Measurements from ENCODE around the gene GOLGA5.
"Not testable (repeated sequence)": the region's sequence is repeated elsewhere in the genome, so short reads cannot be mapped to it uniquely, and the experiment has no call there.

The GOLGA5 gene

DNA sequence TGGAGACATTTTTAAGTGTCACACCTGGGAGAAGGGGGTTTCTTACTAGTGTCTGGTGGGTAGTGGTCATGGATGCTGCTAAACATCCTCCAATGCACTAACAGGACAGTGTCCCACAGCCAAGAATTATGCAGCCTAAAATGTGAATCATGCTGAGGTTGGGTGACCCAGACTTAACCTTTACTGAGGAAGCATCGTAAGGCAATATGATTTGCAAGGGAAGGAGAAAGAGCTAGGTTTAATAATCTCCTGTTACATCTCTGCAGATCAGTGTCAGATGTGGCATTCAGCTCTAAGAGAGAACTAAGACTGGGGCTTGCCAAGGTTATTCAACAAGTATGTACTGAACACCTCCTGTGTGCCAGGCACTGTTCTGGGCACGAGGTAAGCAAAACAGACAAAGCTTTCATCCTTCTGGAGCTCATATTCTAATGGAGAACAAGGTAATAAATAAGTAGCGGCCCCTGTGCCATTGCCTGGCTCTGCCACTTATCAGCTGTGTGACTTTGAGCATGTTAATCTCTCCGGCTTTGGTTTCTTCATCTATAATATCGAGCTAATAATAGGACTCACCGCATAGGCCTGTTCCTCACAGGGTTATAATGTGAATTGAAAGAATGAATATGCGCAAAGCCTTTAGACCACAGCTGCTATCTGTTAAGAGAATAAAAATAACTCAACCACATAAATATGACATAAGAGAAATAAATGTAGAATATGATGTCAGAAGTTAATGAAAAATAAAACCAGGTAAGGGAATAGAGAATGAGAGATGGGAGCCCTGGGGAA, 13.5 kb upstream of the GOLGA5 start:
- DNase-seq: no peak

DNA sequence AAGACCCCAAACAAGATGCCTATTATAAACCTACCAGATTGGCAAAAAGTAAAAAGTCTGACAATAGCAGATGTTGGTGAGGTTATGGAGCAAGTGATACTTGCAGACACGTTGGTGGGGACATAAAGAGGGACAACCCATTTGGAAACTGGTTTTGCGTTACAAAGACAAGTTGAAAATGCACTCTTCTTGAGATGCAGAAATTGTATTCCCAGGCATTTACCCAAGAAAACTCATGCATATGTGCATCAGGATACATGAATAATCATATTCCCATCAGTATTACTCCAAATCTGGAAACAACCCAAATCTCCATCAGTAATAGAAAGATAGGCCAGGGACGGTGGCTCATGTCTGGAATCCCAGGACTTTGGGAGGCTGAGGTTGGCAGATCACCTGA, 12.8 kb upstream of the GOLGA5 start:
- no peak for DNase-seq

- DNase-seq: peak; percentile 68
Observed at GRCh38 chr14:92783813-92784431, 10.2 kb upstream of the GOLGA5 start.

- no peak for DNase-seq
Observed at GRCh38 chr14:92785667-92786426, 8.3 kb upstream of the GOLGA5 start.

- DNase-seq: no peak
Observed at GRCh38 chr14:92786427-92786756, 7.7 kb upstream of the GOLGA5 start.

- DNase-seq: no peak
Observed at GRCh38 chr14:92787554-92787953, 6.6 kb upstream of the GOLGA5 start.

DNA sequence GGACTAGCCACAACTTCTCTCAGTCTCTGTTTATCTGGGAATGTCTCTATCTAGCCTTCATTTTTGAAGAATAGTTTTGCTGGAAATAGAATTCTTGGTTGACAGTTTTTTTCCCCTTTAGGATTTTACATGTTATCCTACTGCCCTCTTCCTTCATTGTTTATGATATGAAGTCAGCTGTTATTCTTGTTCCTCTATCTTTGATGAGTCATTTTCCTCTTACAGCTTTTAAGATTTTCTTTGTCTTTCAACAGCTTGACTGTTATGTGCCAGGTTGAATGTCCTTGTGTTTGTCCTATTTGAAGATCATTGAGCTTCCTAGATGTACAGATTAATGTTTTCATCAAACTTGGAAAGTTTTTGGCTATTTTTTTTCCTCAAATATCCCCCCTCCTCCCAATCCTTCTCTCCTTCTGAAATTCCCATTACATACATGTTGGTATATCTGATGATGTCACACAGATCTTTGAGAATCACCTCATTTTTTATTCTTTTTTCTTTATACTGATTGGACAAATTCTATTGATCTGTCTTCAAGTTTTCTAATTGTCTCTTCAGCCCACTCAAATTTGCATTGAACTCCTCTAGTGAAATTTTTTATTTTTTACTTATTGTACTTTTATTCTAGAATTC, 4.5 kb upstream of the GOLGA5 start:
- DNase-seq: no peak

GRCh38 chr14:92792885-92793284, 1.2 kb upstream of the GOLGA5 start:
- DNase-seq: peak; percentile 26

- DNase-seq: no peak
Observed at GRCh38 chr14:92794547-92794941, 439 bp downstream of the GOLGA5 start.

DNA sequence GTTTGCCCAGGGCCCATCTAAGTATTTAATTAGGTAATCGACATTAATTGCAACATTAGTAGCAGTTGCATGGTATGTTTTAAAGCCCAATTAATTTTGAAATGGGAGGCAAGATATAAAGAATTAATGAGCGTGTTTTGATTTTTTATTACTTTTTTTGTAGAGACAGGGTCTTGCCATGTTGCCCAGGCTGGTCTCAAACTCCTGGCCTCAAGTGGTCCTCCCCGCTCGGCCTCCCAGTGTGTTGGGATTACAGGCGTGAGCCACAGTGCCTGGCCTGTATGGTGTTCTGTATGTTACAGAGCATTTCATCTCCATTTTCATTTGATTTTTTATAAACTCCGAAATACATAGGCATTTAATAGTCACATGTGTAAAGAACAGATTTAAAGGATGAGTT, 856 bp downstream of the GOLGA5 start:
- no peak for DNase-seq

GRCh38 chr14:92797935-92798653, 4.0 kb downstream of the GOLGA5 start:
- DNase-seq: no peak

GRCh38 chr14:92798811-92799210, 4.7 kb downstream of the GOLGA5 start:
- DNase-seq: no peak

GRCh38 chr14:92800012-92800411, 5.9 kb downstream of the GOLGA5 start:
- DNase-seq: no peak

DNA sequence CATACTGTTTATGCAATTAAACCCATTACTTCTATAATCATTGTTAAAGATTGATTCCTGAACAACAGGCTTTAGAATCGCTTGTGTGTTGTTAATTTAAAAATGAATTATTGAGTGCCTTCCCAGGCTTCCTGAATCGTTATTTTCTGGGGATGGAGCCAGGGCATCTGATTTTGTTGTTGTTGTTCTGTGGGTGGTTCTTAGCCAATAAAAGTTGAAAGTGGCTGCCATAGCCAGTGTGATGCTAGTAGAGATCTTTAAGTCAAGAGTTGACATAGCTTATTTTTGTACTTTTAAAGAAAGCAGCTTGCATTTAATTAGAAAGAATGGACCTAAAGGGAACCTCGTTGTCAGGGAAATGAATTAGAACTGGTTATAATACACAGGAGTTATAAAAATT, 6.4 kb downstream of the GOLGA5 start:
- no peak for DNase-seq

GRCh38 chr14:92801917-92802316, 7.8 kb downstream of the GOLGA5 start:
- DNase-seq: no peak

- no peak for DNase-seq
Observed at GRCh38 chr14:92802678-92803077, 8.6 kb downstream of the GOLGA5 start.

DNA sequence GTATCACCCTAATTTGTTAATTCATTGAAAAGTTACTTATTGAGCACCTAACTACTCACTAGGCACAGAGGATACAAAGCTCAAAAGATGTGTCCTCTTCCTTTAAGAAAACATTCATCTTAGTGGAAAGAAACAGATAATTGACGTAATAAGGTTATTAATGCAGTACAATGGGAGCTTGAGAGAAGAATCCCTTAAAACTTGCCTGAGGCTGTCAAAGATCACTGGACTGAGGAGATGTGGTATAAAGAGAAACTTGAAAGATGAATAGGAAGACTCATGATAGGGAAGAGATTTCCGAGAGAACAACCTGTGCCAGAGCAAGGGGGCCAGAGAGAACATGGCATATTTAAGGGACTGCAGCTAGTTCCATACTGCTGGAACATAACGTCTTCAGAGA, 19.1 kb downstream of the GOLGA5 start:
- DNase-seq: no peak

DNA sequence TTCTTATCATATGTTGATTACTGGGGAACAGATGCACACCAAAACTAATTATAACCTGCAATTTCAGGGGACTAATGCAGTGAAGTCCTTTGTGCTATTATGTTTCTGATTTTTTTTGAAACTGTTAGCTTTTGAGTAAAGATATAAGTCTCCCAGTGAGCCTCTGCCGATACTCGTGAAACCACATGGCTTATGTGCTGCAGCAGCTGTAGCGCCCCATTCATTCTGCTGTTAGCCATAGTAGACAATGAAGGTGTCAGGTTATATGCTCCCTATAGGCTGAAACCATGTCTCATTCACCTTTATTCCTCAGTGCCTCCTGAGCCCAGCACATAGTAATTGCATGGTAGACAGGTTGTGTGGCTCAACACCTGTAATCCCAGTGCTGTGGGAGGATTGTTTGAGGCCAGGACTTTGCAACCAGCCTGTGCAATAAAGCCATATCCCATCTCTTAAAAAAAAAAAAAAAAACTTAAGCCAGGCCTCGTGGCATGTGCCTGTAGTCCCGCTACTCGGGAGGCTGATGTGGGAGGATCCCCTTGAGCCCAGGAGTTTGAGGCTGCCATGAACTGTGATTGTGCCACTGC, 25.0 kb downstream of the GOLGA5 start:
- no peak for DNase-seq

- not testable (repeated sequence) for DNase-seq
Observed at GRCh38 chr14:92819680-92820535, 25.8 kb downstream of the GOLGA5 start.

- not testable (repeated sequence) for DNase-seq
Observed at GRCh38 chr14:92820536-92820840, 26.4 kb downstream of the GOLGA5 start.

- DNase-seq: no peak
Observed at GRCh38 chr14:92830902-92831301, 36.8 kb downstream of the GOLGA5 start.
